Measurements from ENCODE around the gene BNIP5.
A peak's percentile ranks its signal among the peaks of the same experiment; 100 is the strongest.

Gene BNIP5

GRCh38 chr6:36336779-36337241 is at the start of gene BNIP5:
Gene BNIP5, minus strand, starts transcription at chr6:36336888. Its CDS starts 6,198 bp downstream, at chr6:36330690.
- DNase-seq: no peak

- no peak for DNase-seq
Observed at GRCh38 chr6:36384095-36384494, 47.4 kb upstream of the BNIP5 start.

- DNase-seq: no peak
Observed at GRCh38 chr6:36383606-36384005, 46.9 kb upstream of the BNIP5 start.

GRCh38 chr6:36382976-36383375 is 46.3 kb upstream of the BNIP5 start:
- DNase-seq: no peak

GRCh38 chr6:36381502-36382389 is 45.1 kb upstream of the BNIP5 start:
- no peak for DNase-seq

GRCh38 chr6:36380166-36380565 is 43.5 kb upstream of the BNIP5 start:
- DNase-seq: no peak

GRCh38 chr6:36378936-36379335 is 42.2 kb upstream of the BNIP5 start:
- no peak for DNase-seq

GRCh38 chr6:36378243-36378920 is 41.7 kb upstream of the BNIP5 start:
- no peak for DNase-seq

- DNase-seq: no peak
Observed at GRCh38 chr6:36377594-36377993, 40.9 kb upstream of the BNIP5 start.

GRCh38 chr6:36376742-36377141 is 40.1 kb upstream of the BNIP5 start:
- DNase-seq: no peak

- DNase-seq: no peak
Observed at GRCh38 chr6:36376183-36376582, 39.5 kb upstream of the BNIP5 start.

GRCh38 chr6:36375644-36376155 is 39.0 kb upstream of the BNIP5 start:
- DNase-seq: no peak

GRCh38 chr6:36374972-36375371 is 38.3 kb upstream of the BNIP5 start:
- DNase-seq: no peak

- no peak for DNase-seq
Observed at GRCh38 chr6:36374194-36374593, 37.5 kb upstream of the BNIP5 start.

- DNase-seq: peak; percentile 32
Observed at GRCh38 chr6:36373368-36374019, 36.8 kb upstream of the BNIP5 start.

GRCh38 chr6:36372088-36372487 is 35.4 kb upstream of the BNIP5 start:
- no peak for DNase-seq

GRCh38 chr6:36371211-36371610 is 34.5 kb upstream of the BNIP5 start:
- DNase-seq: no peak

GRCh38 chr6:36370638-36371037 is 34.0 kb upstream of the BNIP5 start:
- no peak for DNase-seq

- DNase-seq: peak; percentile 87
Observed at GRCh38 chr6:36368921-36369865, 32.5 kb upstream of the BNIP5 start.

- no peak for DNase-seq
Observed at GRCh38 chr6:36368421-36368820, 31.7 kb upstream of the BNIP5 start.

GRCh38 chr6:36367743-36368142 is 31.1 kb upstream of the BNIP5 start:
- DNase-seq: no peak
